Activated CD4-positive, alpha-beta T cell treated with anti-CD3 and anti-CD28 coated beads for 1 hour (primary cell): ENCODE results near the gene ZBTB22.
"Not testable (repeated sequence)": the region's sequence is repeated elsewhere in the genome, so short reads cannot be mapped to it uniquely, and the experiment has no call there.

Experiments
- DNase-seq: peaks from one replicate; pipeline ENCODE4 v3.0.0-alpha.2; 2020

Gene ZBTB22, protein sequence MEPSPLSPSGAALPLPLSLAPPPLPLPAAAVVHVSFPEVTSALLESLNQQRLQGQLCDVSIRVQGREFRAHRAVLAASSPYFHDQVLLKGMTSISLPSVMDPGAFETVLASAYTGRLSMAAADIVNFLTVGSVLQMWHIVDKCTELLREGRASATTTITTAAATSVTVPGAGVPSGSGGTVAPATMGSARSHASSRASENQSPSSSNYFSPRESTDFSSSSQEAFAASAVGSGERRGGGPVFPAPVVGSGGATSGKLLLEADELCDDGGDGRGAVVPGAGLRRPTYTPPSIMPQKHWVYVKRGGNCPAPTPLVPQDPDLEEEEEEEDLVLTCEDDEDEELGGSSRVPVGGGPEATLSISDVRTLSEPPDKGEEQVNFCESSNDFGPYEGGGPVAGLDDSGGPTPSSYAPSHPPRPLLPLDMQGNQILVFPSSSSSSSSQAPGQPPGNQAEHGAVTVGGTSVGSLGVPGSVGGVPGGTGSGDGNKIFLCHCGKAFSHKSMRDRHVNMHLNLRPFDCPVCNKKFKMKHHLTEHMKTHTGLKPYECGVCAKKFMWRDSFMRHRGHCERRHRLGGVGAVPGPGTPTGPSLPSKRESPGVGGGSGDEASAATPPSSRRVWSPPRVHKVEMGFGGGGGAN

DNA sequence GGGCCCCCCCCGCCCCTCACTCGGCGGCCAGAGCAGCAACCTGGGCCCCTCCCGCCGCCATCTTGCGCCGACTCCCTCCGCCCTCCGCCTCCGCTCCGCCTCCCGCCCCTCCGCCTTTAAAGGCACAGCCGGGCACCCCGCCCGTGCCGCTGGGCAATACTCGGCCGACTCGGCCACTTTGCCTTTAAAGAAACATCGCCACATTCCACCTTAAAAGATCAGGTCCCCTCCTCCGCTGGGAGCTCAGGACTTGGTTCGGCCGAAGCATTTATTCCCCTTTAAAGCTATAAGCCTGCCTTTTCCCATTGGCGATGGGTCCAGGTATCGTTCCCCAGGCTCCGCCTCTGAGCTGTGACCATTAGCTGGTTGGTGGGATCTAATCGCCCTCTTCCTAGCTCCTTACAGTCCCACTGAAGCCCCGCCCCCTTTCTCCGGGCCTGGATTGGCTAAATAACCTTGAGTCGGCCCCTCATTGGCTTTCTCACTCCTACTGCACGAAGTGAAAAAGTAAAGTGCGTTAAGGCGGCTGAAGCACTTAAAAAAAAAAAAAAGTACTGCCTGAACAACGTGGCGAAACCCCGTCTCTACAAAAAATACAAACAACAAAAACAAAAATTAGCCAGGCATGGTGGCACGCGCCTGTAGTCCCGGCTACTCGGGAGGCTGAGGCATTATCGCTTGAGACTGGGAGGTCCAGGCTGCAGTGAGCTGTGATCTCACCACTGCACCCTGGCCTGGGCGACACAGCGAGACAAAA, at the start of gene ZBTB22:
Gene ZBTB22, minus strand, starts transcription at position 76 of the 757 bp plus-strand sequence. CDS start 828 bp downstream, outside the sequence.
- DNase-seq: peak; percentile 91

DNA sequence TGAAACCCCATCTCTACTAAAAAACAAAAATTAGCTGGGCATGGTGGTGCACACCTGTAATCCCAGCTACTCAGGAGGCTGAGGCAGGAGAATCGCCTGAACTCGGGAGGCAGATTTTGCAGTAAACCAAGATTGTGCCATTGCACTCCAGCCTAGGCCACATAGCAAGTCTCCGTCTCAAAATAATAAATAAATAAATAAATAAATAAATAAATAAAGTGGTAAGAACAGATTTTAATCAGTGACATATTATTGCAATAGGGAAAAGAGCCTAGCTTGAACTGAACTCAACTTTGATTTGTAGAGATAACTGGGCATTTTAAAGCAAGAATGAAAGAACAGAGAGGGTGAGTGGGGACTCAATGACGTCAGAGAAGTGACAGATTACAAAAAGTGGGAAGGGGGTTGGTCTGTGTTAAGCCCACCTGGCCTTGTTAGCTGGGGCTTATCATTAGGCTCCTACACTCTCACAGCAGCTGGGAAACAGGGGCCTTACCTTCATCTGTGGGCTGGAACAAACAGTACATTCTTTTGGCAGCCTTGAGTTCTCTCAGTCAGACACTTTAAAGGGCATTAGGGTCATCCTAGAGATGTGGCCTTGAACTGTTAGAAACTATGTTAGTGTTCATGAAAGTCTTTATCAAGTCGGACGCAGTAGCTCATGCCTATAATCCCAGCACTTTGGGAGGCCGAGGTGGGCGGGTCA, 49.6 kb upstream of the ZBTB22 start:
- no peak for DNase-seq

DNA sequence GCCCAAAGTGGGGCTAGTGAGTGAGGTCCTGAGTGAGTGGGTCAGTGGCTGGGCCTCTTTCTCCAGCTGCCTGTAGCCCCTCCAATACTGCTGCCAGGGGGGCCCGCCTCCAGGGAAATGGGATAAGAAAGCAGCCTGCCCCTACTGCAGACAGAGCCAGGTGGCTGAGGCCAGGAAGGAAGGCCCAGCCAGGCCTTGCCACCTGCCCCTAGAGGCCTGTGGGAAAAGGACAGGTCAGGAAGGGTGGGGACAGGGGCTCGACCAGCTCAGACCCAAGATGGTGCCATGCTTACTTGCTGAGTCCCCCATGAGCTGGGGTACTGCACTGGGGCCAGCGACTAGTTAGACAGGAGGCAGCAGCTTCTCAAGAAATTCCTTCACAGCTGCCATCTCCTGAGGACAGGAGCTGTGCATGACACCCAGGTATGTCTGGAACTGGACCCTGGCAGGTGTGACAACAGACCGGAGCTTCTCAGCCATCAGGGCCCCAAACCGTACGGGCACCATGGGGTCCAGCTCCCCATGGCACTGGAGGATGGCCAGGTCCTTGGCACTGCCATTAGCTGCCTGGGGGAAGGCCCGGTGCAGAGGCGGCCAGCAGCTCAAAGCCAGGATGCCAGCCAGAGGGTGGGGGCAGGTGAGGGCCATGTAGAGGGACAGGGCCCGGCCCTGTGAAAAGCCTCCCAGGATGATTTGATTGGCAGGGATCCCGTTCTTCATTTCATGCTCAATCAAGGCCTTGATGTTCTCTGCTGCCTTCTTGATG, 47.8 kb upstream of the ZBTB22 start:
- DNase-seq: not testable (repeated sequence)

DNA sequence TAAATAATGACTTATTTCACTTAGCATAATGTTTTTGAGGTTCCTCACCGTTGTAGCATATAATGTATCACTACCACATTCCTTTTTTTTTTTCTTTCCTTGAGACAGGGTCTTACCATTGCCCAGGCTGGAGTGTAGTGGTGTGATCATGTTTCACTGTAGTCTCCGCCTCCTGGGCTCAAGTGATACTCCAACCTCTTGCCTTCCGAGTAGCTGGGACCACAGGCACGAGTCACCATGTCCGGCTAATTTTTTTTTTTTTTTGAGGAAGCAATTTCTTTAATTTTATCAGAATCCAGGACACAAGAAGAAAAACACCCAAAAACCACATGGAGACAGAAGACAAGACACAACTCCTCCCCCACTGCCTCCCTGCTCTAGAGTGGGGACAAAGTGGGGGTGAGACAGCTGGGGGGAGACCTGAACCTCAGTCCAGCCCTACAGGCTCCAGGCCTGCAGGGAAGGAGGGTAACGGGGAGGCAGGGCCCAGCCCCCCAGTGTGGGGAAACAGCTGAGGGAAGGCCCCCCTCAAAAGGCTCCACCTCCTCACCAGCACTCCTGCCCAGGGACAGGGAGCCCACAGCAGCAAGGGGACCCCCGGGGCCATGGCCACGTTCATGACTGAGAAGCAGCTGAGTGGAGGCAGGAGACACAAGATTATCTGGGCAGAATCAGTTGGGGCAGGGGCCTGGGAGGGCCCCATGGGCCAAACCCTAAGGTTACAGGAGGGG, 47.1 kb upstream of the ZBTB22 start:
- DNase-seq: not testable (repeated sequence)

DNA sequence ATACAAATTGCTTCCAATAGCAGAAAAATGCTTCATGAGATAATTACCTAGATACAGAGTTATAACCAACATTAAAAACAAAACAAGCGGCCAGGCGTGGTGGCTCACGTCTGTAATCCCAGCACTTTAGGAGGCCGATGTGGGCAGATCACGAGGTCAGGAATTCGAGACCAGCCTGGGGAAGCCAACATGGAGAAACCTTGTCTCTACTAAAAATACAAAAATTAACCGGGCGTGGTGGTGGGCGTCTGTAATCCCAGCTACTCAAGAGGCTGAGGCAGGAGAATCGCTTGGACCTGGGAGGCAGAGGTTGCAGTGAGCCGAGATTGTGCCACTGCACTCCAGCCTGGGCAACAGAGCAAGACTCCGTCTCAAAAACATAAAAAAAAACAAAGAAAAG, 45.9 kb upstream of the ZBTB22 start:
- DNase-seq: not testable (repeated sequence)

DNA sequence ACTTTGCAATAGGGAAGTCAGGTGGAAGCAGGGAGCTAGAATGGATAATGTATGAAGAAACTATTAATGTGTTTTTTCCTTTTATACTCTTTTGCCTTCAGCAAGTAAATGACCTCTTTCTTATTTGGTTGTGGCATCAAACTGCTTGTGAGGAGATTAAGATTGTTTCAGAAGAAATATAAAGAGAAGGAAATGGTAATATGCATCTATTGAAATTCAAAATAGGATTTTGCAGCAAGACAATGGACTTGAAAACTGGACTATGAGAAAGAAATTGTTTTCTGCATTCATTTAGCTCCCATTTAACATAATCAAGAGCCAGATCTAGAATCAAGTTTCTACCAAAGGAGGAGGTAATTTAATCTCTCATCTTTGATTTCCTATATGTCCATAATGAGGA, 41.8 kb upstream of the ZBTB22 start:
- no peak for DNase-seq

DNA sequence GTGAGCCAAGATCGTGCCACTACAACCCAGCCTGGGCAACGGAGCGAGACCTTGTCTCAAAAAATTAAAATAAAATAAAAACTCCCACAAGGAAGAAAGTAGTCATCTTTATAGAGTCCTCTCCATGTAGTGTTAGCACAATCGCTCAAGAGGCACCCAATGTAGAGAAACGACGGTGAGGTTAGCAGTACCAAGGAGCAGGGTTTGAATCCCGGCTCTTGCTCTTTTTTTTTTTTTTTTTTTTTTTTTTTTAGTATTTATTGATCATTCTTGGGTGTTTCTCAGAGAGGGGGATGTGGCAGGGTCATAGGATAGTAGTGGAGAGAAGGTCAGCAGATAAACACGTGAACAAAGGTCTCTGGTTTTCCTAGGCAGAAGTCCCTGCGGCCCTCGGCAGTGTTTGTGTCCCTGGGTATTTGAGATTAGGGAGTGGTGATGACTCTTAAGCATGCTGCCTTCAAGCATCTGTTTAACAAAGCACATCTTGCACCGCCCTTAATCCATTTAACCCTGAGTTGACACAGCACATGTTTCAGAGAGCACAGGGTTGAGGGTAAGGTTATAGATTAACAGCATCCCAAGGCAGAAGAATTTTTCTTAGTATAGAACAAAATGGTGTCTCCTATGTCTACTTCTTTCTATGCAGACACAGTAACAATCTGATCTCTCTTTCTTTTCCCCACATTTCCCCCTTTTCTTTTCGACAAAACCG, 39.8 kb upstream of the ZBTB22 start:
- DNase-seq: not testable (repeated sequence)

DNA sequence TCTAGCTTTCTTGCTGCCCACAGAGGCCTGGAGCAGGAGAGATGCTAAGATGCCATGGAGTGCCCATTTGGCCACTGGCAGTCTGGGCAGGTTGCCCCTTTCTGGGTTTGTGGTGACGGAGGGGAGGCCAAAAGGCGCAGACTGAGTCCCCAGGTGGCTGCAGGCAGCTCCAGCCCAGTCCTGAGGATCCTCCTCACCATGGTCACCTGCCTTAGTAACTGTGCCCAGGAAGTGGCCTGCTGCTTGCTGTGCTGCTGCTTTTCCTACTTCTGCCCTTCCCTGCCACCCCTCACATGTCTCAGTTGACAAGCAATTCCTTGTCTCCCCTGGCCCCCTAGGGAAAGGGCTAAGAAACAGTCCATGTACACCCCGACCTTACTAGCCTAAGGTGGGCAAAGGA, 38.8 kb upstream of the ZBTB22 start:
- no peak for DNase-seq

DNA sequence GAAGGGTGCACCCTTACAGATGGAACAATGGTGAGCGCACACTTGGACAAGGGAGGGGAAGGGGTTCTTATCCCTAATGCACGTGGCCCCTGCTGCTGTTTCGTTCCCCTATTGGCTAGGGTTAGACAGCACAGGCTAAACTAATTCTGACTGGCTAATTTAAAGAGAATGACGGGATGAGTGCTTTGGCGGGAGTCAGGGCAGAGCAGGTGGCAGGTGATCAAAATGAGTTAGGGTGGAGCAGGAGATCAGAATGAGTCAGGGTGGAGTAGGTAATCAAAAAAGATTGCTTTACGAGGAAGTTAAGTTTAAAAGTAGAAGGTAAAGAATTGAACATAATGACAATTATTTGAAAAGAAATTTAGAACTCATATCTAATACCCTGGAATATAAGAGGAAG, 38.3 kb upstream of the ZBTB22 start:
- DNase-seq: not testable (repeated sequence)

DNA sequence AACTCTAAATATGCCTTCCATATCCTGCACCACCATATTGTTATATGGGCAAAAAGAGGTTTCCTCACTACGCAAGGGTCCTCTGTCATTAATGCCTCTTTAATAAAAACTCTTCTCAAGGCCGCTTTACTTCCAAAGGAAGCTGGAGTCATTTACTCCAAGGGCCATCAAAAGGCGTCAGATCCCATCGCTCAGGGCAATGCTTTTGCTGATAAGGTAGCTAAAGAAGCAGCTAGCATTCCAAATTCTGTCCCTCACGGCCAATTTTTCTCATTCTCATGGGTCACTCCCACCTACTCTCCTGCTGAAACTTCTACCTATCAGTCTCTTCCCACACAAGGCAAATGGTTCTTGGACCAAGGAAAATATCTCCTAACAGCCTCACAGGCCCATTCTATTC, 30.3 kb upstream of the ZBTB22 start:
- no peak for DNase-seq

DNA sequence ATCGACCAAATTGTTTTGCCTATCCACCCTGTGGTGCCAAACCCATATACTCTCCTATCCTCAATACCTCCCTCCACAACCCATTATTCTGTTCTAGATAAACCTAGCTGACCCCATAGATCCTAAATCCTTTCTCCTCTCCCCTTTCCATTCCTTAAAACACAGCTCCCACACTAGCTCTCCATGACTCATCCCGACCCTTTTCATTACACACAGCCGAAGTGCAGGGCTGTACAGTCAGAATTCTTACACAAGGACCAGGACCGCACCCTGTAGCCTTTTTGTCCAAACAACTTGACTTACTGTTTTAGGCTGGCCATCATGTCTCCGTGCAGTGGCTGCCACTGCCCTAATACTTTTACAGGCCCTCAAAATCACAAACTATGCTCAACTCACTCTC, 29.4 kb upstream of the ZBTB22 start:
- not testable (repeated sequence) for DNase-seq

DNA sequence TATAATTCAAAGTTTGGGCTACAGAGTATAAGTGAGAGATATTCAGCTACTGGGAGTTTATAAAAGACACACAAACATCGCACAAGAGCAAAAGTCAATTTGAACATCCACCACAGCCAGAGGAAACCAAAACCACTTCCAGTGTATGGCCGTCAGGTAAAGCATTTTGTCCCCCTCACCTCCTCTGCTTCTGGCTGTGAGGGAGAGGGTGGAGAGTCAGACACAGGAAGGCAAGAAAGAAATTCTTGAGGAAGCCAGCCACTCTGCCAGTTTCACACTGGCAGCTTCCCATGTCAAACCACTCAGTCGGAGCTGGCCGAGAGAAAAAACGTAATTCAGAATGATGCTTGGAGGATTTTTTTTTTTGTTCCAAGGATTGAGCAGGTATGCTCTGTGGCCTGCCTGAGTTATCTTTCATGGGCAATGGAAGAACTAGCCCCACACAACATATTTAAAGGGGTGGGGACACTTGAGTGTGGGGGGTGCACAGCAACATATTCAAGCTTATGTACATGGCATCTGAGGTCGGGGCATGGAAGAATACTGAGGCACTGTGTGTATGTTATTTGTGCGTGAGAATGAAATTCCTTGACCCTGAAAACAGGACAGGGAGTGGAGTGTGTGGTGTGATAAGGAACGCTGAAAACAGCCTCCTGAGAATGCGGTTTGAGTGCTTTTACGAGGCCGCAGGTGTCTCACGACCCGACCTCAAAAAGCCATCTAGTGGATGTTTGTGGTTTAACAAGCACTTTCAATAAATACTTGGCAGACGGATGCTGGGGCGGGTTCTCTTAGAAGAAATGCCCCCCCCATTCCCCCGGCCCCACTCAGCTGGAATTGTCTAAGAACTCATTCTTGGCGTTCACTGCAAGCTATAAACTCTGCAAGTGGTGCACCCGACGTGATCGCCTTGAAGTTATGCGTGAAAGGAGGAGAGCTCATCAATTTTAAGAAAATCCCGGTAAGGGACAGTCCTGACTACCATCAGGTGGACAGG, 27.5 kb upstream of the ZBTB22 start:
- peak; percentile 50 for DNase-seq

DNA sequence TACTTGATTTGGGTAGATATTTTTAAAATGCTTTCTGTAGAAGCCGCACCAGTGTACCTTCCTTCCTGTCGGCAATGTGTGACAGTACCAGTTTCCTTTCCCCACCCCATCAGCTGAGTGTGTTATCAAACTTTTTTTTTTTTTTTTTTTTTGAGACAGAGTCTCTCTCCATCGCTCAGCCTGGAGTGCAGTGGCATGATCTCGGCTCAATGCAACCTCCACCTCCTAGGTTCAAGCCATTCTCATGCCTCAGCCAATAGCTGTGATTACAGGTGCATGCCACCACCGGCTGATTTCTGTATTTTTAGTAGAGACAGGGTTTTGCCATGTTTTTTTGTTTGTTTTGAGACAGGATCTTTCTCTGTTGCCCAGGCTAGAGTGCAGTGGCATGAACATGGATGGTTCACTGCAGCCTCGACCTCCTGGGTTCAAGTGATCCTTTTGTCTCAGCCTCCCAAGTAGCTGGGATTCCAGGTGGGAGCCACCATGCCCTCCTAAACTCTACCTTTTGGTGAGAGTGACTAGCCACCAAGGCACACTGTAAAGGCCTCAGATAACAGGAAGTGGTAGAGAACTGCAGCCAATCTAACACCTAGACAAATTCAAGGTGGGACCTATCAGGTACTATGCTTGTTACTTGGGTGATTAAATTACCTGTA, 26.5 kb upstream of the ZBTB22 start:
- DNase-seq: peak; percentile 33

DNA sequence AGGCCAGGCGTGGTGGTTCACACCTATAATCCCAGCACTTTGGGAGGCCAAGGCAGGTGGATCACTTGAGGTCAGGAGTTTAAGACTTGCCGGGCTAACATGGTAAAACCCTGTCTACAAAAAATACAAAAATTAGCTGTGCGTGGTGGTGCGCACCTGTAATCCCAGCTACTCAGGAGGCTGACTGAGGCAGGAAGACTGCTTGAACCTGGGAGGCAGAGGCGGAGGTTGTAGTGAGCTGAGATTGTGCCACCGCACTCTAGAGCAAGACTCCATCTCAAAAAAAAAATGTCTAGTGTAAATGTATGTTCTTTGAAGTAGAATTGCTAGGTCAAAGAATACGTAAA, 26.0 kb upstream of the ZBTB22 start:
- DNase-seq: not testable (repeated sequence)

DNA sequence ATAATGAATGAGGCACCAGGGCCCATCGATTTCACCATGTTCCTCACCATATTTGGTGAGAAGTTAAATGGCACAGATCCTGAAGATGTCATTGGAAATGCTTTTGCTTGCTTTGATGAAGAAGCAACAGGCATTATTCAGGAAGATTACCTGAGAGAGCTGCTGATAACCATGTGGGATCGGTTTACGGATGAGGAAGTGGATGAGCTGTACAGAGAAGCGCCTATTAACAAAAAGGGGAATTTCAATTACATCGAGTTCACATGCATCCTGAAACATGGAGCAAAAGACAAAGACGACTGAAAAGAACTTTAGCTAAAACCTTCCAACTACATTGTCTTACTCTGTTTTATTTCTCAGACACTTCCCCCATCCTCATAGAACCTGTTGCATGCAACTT, 21.6 kb upstream of the ZBTB22 start:
- DNase-seq: no peak

DNA sequence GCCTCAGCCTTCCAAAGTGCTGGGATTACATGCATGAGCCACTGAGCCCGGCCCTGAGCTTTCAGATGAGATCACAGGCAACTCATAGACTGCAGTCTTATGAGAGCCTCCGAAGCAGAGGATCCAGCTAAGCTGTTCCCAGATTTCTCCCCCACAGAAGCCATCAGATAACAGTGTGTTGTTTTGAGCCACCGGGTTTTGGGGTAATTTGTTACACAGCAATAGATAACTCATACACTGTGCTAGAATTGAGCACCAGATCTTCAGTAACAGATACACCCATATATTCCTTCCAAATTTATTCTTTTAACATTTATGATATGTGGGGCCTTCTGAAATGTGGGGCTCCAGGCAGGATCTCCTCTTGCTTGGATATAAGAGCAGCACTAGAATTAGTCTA, 19.0 kb upstream of the ZBTB22 start:
- DNase-seq: no peak

DNA sequence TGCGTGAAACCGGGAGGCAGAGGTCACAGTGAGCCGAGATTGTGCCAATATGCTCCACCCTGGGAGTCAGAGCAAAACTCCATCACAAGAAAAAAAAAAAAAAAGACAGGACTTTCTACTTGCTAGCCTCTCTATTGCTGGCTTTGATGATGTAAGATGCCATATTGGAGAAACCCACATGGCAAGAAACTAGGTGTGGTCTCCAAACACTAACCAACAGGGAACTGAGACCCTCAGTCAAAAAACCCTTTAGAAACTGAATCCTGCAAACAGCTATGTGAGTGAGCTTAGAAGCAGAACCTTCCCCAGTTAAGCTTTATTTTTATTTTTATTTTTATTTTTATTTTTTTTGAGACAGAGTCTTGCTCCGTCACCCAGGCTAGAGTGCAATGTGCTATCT, 18.4 kb upstream of the ZBTB22 start:
- DNase-seq: no peak

DNA sequence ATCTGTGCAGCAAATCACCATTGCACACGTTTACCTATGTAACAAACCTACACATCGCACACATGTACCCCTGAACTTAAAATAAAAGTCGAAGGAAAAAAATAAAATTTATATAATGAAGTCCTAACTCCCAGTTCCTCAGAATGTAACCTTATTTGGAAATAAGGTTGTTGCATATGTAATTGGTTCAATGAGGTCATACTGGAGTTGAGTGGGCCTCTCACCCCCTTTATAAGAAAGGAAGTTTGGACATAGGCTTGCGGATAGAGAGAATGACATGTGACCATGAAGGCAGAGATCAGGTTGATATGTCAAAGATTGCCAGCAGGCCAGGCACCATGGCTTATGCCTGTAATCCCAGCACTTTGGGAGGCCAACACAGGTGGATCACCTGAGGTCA, 16.1 kb upstream of the ZBTB22 start:
- DNase-seq: no peak

DNA sequence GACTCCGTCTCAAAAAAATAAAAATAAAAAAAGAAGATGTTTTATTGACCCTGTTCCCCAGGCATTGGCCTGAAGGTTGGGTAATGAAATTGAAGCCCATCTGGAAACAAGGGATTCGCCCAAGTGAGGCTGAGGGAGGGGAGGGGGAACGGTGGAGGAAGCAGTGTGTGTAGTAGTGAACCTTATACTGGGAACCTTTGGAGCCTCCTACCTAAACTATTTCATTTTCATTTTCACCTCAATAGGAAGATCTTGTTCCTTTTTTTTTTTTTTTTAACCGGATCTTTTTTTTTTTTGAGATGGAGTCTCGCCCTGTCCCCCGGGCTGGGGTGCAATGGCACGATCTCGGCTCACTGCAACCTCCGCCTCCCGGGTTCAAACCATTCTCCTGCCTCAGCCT, 13.2 kb upstream of the ZBTB22 start:
- no peak for DNase-seq
